MG63 (cell line): ENCODE measurements around the gene SAA2. TPM values are rescaled to one million over a fixed set of nuclear protein-coding genes. Genes with fewer than 3 reads are reported as not detected.
"Not testable (repeated sequence)": the region's sequence is repeated elsewhere in the genome, so short reads cannot be mapped to it uniquely, and the experiment has no call there.

Source experiments
- DNase-seq: peaks from one replicate; pipeline ENCODE4 v3.0.0-alpha.2; 2020
- H3K27me3 ChIP-seq: fragments of 250-450 bp; sonication (Bioruptor Pico); 2 replicates; pipeline ENCODE4 v1.5.1; 2020; ENCODE audit warnings: mild to moderate bottlenecking, moderate library complexity
- H3K36me3 ChIP-seq: fragments of 250-450 bp; sonication (Bioruptor Pico); 2 replicates; pipeline ENCODE4 v1.5.1; 2020; ENCODE audit warnings: mild to moderate bottlenecking, moderate library complexity
- H3K4me3 ChIP-seq: fragments of 250-450 bp; sonication (Bioruptor Pico); 2 replicates; pipeline ENCODE4 v1.5.1; 2020; ENCODE audit warnings: mild to moderate bottlenecking, moderate library complexity
- H3K9me3 ChIP-seq: fragments of 250-450 bp; sonication (Bioruptor Pico); 2 replicates; pipeline ENCODE4 v1.5.1; 2020; ENCODE audit warnings: mild to moderate bottlenecking, moderate library complexity
- total RNA-seq: library from RNA; depleted of rRNA; stranded (reverse); fragments of >200 nt; shearing (Covaris generic); gene quantifications from 2 replicates; pipeline ENCODE4 v1.2.3, GENCODE V29; 2014; ENCODE audit warnings: low replicate concordance; rRNA removed

The SAA2 gene
- total RNA-seq = 0.43 and 0.84 TPM in 2 replicates

GRCh38 chr11:18248561-18248960 is at the start of gene SAA2:
Gene SAA2 (minus strand): TSS chr11:18248668. CDS start chr11:18248011, 657 bp downstream.
- DNase-seq = no peak
- Histone ChIP-seq H3K9me3 (peaks cover 3% of the 10 kb centered on the region; the same call in 1 of the 2 replicates), H3K4me3 (no peak within 1 kb of the TSS), H3K36me3 (no peaks in the 10 kb centered on the region), H3K27me3 (no peaks in the 10 kb centered on the region)

GRCh38 chr11:18295316-18295715 is 46.8 kb upstream of the SAA2 start:
- peaks cover 4% of the 10 kb centered on the region for H3K36me3 ChIP-seq
- no peaks in the 10 kb centered on the region for H3K9me3 ChIP-seq
- no peak overlapping the region for H3K4me3 ChIP-seq
- H3K27me3 ChIP-seq = no peaks in the 10 kb centered on the region
- DNase-seq = no peak

GRCh38 chr11:18294862-18295261 is 46.4 kb upstream of the SAA2 start:
- H3K27me3 ChIP-seq = no peaks in the 10 kb centered on the region
- H3K9me3 ChIP-seq = no peaks in the 10 kb centered on the region
- no peak for DNase-seq
- H3K4me3 ChIP-seq = no peak overlapping the region
- peaks cover 4% of the 10 kb centered on the region for H3K36me3 ChIP-seq

GRCh38 chr11:18288911-18289310 is 40.4 kb upstream of the SAA2 start:
- Histone ChIP-seq H3K36me3 (peaks cover 9% of the 10 kb centered on the region), H3K9me3 (no peaks in the 10 kb centered on the region), H3K4me3 (no peak overlapping the region), H3K27me3 (no peaks in the 10 kb centered on the region)
- DNase-seq = no peak

- no peak overlapping the region for H3K4me3 ChIP-seq
- peaks cover 5% of the 10 kb centered on the region for H3K36me3 ChIP-seq
- no peaks in the 10 kb centered on the region for H3K9me3 ChIP-seq
- no peaks in the 10 kb centered on the region for H3K27me3 ChIP-seq
- no peak for DNase-seq
Observed at GRCh38 chr11:18285841-18286240, 37.4 kb upstream of the SAA2 start.

GRCh38 chr11:18282626-18283025 is 34.2 kb upstream of the SAA2 start:
- Histone ChIP-seq H3K27me3 (no peaks in the 10 kb centered on the region), H3K9me3 (no peaks in the 10 kb centered on the region), H3K36me3 (peaks cover 5% of the 10 kb centered on the region), H3K4me3 (no peak overlapping the region)
- DNase-seq = no peak

- DNase-seq = no peak
- no peaks in the 10 kb centered on the region; the same call in none of the 2 replicates for H3K36me3 ChIP-seq
Observed at GRCh38 chr11:18280438-18281045, 32.1 kb upstream of the SAA2 start.

GRCh38 chr11:18277565-18278271 is 29.2 kb upstream of the SAA2 start:
- Histone ChIP-seq H3K9me3 (no peaks in the 10 kb centered on the region), H3K36me3 (no peaks in the 10 kb centered on the region; the same call in none of the 2 replicates)
- no peak for DNase-seq

More at GRCh38 chr11:18280438-18281045, 32.1 kb upstream of the SAA2 start:
- no peaks in the 10 kb centered on the region for H3K27me3 ChIP-seq
- no peaks in the 10 kb centered on the region for H3K9me3 ChIP-seq
- H3K4me3 ChIP-seq = no peak overlapping the region

GRCh38 chr11:18271206-18271605 is 22.7 kb upstream of the SAA2 start:
- no peaks in the 10 kb centered on the region for H3K9me3 ChIP-seq
- no peaks in the 10 kb centered on the region; the same call in 1 of the 2 replicates for H3K36me3 ChIP-seq

More at GRCh38 chr11:18277565-18278271, 29.2 kb upstream of the SAA2 start:
- no peak overlapping the region for H3K4me3 ChIP-seq
- no peaks in the 10 kb centered on the region for H3K27me3 ChIP-seq

GRCh38 chr11:18270102-18270501 is 21.6 kb upstream of the SAA2 start:
- no peaks in the 10 kb centered on the region for H3K27me3 ChIP-seq
- no peak overlapping the region for H3K4me3 ChIP-seq
- DNase-seq = no peak
- H3K9me3 ChIP-seq = no peaks in the 10 kb centered on the region
- H3K36me3 ChIP-seq = no peaks in the 10 kb centered on the region; the same call in 1 of the 2 replicates

More at GRCh38 chr11:18271206-18271605, 22.7 kb upstream of the SAA2 start:
- Histone ChIP-seq H3K27me3 (no peaks in the 10 kb centered on the region), H3K4me3 (no peak overlapping the region)
- no peak for DNase-seq

GRCh38 chr11:18269252-18269651 is 20.8 kb upstream of the SAA2 start:
- H3K9me3 ChIP-seq, H3K4me3 ChIP-seq, DNase-seq, H3K27me3 ChIP-seq, H3K36me3 ChIP-seq: not testable (repeated sequence)

- H3K36me3 ChIP-seq, H3K27me3 ChIP-seq, H3K4me3 ChIP-seq, H3K9me3 ChIP-seq, DNase-seq: not testable (repeated sequence)
Observed at GRCh38 chr11:18267335-18268133, 19.1 kb upstream of the SAA2 start.

- H3K9me3 ChIP-seq = no peaks in the 10 kb centered on the region
- H3K4me3 ChIP-seq = no peak within 1 kb of the TSS
- no peak for DNase-seq
- no peaks in the 10 kb centered on the region for H3K36me3 ChIP-seq
- no peaks in the 10 kb centered on the region for H3K27me3 ChIP-seq
Observed at GRCh38 chr11:18265949-18266348, 17.5 kb upstream of the SAA2 start, which contains the start of gene SAA1. Gene SAA1 (plus strand): TSS chr11:18266264. CDS start chr11:18266888, 624 bp downstream.

GRCh38 chr11:18264677-18265555 is 16.4 kb upstream of the SAA2 start:
- H3K4me3 ChIP-seq = no peak overlapping the region
- H3K9me3 ChIP-seq = no peaks in the 10 kb centered on the region
- DNase-seq = no peak
- H3K27me3 ChIP-seq = no peaks in the 10 kb centered on the region
- no peaks in the 10 kb centered on the region for H3K36me3 ChIP-seq

GRCh38 chr11:18264035-18264434 is 15.6 kb upstream of the SAA2 start:
- H3K27me3 ChIP-seq = no peaks in the 10 kb centered on the region
- no peaks in the 10 kb centered on the region for H3K36me3 ChIP-seq
- DNase-seq = no peak
- H3K4me3 ChIP-seq = no peak overlapping the region
- no peaks in the 10 kb centered on the region for H3K9me3 ChIP-seq

GRCh38 chr11:18262681-18263350 is 14.3 kb upstream of the SAA2 start:
- H3K36me3 ChIP-seq, H3K9me3 ChIP-seq, H3K4me3 ChIP-seq, H3K27me3 ChIP-seq, DNase-seq: not testable (repeated sequence)
